Stimulated activated CD8-positive, alpha-beta memory T cell treated with anti-CD3 and anti-CD28 coated beads, Interleukin-7, amount 100 ng/mL, for 48 hours (primary cell): ENCODE results near the gene LIME1.
A peak's percentile ranks its signal among the peaks of the same experiment; 100 is the strongest.

Source experiments
- DNase-seq, 2 donors: peaks; one replicate each; pipeline ENCODE4 v3.0.0-alpha.2; 2020; ENCODE audit warnings: low read depth in 1 of 2; ENCODE audit errors: extremely low read depth in 1 of 2

The LIME1 gene

DNA sequence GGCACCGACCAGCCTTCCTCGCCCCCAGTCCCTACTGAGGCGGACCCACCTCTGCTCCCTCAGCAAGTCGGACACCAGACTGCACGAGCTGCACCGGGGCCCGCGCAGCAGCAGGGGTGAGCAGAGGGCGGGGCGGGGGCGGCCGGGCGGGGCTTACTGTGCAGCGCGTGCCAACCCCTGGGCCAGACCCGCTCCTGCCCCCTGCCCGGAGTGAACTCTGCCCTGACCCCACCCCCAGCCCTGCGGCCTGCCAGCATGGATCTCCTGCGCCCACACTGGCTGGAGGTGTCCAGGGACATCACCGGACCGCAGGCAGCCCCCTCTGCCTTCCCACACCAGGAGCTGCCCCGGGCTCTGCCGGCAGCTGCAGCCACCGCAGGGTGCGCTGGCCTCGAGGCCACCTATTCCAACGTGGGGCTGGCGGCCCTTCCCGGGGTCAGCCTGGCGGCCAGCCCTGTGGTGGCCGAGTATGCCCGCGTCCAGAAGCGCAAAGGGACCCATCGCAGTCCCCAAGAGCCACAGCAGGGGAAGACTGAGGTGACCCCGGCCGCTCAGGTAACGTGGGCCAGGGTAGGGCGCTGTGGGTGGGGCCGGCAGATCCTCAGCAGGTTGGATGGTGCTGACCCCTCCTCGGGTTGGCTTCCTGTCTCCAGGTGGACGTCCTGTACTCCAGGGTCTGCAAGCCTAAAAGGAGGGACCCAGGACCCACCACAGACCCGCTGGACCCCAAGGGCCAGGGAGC is 1.7 kb downstream of the LIME1 start:
- no peak for DNase-seq

DNA sequence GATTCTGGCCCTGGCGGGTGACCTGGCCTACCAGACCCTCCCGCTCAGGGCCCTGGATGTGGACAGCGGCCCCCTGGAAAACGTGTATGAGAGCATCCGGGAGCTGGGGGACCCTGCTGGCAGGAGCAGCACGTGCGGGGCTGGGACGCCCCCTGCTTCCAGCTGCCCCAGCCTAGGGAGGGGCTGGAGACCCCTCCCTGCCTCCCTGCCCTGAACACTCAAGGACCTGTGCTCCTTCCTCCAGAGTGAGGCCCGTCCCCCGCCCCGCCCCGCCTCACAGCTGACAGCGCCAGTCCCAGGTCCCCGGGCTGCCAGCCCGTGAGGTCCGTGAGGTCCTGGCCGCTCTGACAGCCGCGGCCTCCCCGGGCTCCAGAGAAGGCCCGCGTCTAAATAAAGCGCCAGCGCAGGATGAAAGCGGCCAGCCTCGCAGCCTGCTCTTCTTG is 2.2 kb downstream of the LIME1 start:
- DNase-seq, result no peak

DNA sequence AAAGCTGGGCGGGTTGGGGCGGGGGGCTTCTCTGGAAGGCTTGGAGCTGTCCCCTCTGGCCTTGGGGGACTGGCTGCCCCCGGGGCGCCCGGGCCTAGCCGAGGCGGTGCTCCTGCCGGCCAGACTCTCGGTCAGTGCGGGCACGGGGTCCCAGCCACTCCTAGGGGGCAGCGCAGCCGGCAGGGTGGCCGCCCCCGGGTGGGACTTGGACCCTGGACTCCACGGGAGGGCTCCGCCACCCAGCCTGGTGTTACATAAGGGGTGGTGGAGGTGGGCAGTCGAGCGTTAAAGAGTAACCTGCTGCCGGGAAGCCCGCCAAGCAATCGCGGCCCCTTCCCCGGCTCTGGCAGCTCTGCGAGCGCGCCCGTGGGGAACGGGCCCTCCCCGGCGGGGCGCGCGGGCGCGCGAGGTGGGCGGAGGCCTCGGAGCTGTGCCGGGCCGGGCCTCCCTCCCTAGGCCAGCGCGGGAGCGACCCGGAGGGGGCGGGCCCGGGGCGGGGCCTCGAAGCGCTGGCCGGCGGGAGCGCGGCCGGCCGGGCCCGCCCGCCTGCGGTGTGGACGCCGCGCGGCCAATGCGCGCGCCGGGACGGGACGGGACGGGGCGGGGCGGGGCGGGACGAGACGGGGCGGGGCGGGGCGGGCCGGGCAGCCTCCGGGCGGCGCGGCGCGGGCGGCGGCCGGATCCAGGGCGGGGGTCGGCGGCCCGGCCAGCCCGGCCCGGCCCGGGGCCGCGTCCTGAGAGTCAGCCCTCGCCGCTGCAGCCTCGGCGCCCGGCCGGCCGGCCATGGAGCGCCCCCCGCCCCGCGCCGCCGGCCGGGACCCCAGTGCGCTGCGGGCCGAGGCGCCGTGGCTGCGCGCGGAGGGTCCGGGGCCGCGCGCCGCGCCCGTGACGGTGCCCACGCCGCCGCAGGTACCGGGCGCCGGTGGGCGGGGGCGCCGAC is 2.9 kb downstream of the LIME1 start, which contains the start of gene SLC2A4RG:
Gene SLC2A4RG (plus strand): TSS at position 647 of the 940 bp plus-strand sequence. CDS start 137 bp downstream, at position 784.
- DNase-seq, result peak in 1 of 2 donors; percentile 30

DNA sequence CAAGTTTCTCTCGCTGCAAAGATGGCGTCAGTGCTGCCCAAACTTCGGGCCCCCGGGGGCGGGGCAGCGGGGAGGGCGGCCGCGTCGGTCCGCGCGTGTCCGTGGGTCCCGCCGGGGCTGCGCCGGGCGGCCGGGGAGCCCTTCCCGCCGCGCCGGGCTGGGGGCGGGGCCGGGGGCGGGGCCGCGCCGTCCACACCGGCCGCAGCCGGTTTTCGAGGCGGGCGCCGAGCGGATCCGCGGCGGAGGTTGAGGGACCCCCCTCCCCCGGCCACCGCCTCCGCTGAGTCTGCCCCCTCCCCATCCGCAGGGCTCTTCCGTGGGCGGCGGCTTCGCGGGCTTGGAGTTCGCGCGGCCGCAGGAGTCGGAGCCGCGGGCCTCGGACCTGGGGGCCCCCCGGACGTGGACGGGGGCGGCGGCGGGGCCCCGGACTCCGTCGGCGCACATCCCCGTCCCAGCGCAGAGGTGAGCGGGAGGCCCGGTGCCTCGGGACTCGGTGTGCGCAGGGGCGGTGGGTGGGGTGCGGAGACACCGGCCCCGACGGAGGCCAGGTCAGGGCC is 3.7 kb downstream of the LIME1 start:
- DNase-seq, result no peak

DNA sequence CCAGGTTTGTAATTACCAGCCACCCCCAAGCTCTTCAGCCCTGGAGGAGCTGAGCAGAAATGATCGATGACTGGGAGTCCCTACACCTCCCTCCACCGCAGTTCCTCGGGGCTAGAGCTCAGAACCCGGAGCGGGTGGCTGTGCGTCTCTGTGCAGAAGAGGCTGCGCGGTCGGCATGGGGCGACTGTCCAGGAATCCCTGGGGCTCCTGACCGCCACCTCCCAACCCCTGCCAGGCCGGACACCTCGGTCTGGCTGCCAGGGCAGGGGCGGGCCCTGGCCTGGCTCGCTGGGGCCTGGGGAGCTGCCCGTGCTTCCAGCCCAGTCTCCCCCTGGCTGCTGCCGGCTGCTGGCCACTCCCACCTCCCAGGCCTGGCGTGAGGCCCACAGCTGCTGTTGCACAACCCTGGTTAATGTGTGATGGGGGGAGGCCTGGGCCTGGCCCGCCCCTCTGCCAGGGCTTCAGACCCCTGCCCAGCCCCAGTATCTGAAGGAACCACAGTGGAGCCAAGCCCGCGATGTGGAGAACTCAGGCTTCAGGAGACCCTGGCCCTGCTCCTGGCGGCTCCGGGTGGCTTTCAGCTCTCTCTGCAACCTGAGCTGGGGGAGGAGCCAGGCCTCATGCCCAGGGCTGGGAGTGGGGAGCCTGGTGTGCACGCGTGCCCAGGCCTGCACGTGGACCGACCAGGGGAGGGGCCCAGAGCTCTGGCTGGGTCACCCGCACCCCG is 4.3 kb downstream of the LIME1 start:
- DNase-seq, result no peak

DNA sequence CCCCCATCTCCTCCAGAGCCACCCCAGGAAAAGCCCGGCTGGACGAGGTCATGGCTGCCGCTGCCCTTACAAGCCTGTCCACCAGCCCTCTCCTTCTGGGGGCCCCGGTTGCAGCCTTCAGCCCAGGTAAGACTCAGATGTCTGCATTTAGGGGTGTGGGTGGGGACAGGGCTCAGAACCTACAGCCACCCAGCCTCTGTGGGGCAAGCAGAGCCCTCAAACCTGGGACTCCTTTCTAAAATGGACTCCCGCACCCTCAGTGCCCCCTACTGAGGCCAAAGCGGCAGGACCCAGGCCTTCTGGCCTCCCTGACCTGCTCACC is 4.9 kb downstream of the LIME1 start:
- DNase-seq, result no peak

DNA sequence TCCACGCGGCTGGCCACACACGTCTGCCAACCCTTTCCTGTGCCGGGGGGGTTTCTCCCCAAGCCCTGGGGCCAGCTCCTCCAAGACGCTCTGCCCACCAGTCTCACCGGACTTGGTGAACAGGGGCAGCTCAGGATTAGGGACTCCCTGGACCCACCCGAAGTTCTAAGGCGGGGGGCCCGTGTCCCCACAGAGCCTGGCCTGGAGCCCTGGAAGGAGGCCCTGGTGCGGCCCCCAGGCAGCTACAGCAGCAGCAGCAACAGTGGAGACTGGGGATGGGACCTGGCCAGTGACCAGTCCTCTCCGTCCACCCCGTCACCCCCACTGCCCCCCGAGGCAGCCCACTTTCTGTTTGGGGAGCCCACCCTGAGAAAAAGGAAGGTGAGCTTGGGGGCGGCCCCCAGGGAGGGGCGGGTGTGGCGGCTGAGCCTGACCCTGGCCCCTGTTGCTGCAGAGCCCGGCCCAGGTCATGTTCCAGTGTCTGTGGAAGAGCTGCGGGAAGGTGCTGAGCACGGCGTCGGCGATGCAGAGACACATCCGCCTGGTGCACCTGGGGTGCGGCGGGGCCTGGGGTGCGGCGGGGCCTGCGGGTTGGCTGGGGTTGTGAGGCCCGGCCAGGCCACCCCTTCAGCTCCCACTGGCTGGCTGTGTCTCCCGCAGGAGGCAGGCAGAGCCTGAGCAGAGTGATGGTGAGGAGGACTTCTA is 5.4 kb downstream of the LIME1 start:
- DNase-seq, result no peak

DNA sequence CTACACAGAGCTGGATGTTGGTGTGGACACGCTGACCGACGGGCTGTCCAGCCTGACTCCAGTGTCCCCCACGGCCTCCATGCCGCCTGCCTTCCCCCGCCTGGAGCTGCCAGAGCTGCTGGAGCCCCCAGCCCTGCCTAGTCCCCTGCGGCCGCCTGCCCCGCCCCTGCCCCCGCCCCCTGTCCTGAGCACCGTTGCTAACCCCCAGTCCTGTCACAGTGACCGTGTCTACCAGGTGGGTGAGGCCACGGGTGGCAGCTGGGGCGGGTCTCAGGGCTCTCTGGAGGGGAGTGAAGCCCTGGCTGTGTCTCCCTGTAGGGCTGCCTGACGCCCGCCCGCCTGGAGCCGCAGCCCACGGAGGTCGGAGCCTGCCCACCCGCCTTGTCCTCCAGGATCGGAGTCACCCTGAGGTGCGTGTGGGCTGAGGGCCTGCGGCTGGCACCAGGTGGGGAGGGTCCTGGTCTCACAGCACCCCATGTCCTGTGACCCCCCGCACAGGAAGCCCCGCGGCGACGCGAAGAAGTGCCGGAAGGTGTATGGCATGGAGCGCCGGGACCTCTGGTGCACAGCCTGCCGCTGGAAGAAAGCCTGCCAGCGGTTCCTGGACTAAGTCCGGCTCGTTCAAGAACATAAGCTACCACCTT is 6.0 kb downstream of the LIME1 start:
- DNase-seq, result no peak

DNA sequence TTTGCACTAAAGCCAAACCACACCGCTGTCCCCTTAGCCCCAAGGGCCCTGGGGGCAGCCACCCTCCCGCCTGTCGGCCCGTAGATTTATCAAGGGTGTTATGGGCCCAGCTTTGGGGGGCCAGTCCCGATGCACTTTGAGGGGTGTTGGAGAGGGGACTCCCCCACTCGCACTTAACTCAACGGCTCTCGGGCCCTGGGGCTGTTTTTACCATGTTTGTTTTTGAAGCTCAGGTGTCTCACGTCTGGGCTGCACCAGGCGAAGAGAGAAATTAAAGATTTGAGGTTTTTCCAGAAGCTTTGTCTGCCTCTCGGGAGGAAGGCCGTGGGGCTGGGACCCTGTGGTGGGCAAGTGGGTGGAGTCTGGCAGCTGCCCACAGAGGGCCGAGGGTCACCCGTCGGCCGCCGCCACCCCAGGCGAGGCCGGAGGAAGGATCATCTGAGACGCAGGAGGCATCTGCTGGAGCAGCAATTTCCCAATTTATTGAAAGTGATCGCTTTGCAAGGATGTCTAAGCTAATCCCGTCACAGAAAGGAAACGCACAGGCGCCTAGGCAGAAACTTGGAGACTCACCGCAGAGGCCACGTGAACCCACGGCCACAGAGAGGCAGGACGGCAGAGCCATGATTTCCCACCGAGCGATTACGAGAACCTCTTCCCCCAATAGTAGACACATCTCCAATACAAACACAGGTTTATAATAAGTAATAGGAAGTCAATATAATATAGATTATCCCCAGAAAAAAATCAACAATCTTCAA is 6.9 kb downstream of the LIME1 start:
- DNase-seq, result no peak

DNA sequence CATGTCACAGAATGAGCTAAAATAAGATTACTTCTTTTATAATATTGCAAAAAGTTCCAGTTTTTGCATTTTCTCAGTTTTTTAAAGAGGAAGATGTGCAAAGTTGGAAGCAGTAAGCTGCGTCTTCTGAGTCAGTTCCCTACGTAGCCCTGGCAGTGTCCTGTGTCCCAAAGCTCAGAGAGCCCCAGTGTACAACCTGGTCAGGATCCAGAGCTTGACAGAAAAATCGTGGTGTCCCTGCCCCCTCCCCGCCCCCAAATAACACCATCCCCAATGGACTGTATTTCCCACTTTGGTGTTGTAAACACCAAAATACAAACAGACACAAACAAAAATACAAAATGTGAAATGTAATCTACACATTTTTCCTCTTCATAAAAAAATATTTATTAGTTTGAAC is 7.7 kb downstream of the LIME1 start:
- DNase-seq, result no peak

DNA sequence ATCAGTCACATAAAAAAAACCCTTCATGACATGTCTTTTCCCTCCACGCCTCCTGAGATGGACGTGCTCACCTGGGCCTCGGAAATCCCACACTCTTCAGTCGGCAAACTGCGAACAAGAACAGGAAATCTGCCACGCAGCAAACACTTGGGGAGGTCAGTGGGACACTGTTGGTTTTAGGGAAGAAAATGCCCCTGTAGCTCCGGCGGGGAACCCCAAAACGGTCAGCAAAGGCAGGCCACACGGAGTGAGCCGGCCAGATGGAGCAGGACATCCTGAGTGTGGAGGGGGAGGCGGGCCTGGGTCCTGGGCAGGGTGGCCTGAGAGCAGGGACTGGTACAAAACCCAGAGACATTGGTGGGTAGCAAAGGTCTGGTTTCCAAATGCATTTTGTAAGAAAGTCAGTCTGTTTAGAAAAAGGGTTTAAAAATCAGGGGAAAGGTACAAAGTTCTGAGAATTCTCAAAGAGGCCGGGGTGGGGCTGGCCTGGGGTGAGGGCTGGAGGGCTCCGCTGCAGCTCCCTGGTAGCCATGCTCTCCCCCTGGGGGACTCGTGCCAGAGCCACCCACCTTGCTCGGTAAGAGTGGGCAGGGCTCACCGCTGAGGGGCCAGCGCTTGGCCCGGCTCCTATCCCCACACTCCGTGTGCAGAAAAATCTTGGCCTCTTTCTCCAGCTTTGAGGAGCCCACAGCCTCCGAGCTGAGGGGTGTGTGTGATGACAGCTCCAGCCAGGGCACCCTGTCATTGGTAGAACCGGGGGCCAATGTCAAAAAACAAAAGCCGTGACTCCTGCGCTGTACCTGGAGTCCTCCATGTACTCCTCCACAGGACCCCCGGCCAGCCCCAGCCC is 8.3 kb downstream of the LIME1 start:
- DNase-seq, result no peak

DNA sequence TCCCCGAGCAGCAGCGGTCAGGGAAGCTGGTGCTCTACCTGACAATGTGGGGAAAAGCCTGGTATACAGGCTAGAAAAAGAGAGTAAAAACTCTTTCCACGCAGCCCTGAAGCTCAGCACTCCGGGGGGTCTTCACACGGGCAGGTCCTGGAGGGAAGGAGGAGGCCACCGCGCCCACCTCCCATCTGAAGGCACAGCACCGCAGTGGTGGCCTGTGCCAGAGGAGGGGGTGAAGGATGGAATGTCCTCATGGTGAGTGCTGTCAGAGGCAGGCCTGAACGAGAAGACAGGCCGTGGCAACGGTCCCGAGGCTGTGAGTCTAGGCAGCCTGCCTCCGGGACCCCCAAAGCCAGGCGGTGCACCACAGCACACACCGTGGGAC is 9.0 kb downstream of the LIME1 start:
- DNase-seq, result no peak

DNA sequence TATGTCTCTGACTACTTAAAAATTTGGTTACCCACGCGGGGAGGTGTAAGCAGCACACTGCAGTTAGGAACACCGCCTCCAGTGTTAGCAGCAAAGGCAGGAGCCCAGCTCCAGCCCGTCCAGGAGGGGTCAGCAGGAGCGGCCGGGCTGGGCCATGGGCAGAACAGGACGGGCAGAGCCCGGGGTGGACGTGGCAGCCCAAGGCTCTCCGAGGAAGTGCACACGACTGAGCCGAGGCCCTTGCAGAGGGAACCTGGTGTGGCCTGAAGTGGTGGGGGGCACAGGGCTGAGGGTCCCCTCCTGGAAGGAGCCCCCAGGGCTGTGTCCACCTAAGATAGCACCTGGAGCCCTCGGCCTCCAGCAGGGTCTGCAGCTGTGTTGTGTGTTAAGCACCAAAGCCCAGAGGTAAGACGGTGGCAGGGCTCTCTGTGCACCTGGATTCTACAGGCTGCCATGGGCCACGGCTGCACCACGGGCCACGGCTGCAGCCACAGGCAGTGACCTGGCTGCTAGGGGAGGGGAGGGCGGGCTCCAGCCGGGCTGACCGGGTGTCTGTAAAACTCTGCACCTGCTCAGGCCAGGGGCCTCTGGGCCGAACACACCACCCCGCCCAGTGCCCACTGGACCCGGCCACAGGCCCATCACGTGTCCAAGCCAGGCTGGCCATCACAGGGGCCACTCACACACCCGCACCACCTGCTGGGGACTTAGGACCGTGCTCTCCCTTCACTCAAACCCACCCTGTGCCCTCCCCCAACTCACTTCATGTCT is 9.7 kb downstream of the LIME1 start:
- DNase-seq, result no peak

DNA sequence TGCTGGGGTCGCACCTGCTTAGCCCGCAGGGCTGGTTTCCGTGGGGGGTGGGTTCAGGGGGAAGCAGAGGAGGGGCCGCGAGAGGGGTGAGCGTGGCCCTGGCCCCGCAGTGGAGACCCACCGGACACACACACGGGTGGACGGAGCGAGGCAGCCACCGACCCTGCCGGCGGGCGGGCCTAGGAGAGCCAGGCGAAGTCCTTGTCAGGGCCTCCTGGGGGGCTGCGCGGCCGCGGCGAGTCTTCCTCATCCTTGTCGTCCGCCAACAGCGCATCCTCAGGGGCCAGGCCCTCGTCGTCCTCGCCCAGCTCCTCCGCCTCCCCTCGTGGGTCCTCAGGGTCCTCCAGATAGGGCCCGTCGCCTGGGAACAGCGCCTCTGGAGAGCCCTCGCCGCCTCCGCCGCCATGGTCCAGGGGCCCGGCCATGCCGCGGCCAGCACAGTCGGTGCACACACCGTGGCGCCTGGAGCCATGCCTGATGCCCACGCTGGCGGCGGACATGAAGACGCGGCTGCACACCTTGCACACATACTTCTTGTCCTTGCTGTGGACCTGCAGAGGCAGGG is 10.4 kb downstream of the LIME1 start:
- no peak for DNase-seq

DNA sequence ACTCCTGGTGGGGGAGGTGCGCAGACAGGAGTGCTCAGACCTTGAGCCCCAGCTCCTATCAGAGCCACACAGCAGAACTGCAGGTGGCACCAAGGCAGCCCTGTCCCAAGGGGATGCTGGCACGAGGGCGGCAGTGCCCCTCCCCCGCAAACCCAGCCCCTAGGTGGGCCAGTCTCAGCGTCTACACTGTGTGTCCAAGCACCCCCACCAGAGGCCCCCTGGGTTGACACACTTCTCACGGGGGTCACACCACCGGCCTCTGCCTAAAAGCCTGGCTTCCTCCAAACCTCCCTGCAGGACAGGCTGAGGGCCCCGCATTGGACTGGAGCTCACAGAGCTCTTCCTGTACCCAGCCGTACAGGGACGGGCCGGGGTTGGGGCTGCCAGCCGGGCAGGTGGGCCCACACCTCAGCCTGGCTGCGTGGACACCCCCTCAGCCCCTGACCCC is 11.2 kb downstream of the LIME1 start:
- DNase-seq, result no peak

DNA sequence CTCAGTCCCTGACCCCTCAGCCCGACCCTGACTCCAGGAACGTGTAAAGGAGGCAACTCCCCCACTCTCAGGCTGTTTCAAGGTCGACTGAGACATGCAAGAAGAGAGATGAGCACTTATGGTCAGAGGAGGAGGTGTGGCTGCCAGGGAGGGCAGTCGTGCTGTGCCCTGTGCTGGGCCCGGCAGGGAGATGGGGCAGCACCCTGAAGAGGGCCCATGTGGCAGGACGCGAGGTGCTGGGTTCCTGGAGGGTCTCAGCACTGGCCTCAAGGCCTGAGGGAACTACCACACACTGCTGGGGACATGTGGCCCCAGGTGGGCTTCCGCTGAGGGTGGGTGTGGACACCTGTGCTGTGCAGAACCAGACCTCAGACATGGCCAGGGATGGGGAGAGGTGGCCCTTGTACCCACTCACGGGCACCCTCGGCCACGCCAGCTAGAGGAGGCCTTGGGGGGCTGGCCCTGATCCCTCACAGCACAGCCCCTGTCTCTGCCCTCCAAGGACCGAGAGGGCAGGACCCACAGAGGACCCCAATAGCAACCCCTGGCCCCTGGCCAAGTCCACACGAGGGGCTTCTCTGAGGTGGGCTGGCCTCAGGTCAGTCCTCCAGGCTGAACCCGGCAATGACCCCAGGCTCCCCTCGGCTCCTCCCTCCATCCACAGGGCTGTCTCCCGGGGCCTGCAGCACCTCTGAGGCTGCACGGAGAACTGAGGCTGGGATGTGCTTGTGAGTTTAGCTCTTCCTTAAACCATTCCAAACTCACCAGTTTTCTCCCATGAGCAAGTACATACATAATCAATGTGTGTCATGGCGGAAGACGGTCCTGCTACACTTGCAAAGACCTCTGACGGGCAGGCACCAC is 11.8 kb downstream of the LIME1 start:
- DNase-seq, result no peak
